ENCODE data around the gene RNASEH2A. TPM values are rescaled to one million over a fixed set of nuclear protein-coding genes. Genes with fewer than 3 reads are reported as not detected.
A peak's percentile ranks its signal among the peaks of the same experiment; 100 is the strongest.
"Not testable (repeated sequence)": the region's sequence is repeated elsewhere in the genome, so short reads cannot be mapped to it uniquely, and the experiment has no call there.

The RNASEH2A gene
- total RNA-seq, 1 donor from 2014 or later, result 37.4 TPM

DNA sequence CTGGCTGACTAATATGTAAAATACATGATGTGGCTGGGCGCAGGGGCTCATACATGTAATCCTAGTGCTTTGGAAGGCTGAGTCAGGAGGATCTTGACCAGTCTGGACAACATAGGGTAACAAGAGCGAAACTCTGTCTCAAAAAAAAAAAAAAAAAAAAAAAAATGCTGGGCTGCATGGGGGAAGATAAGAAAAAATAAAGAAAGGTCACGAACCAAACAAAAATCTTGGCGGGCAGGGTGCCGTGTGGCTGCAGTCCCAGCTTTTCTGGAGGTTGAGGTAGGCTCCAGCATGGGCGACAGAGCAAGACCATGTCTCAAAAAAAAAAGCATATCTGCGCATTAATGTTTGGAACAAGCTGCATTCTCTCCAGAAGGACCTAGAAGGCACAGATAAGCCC lies 8.7 kb downstream of the RNASEH2A start:
- Mint-ChIP-seq H3K4me1 (ENCODE audit: low read depth) (no peaks in the 10 kb centered on the region), H3K36me3 (ENCODE audit: insufficient read depth) (peaks cover 5% of the 10 kb centered on the region), H3K27ac (no peak overlapping the region), H3K4me3 (ENCODE audit: low read depth) (no peak overlapping the region), H3K27me3 (no peaks in the 10 kb centered on the region), H3K9me3 (ENCODE audit: low read depth) (no peaks in the 10 kb centered on the region)
- TF ChIP-seq, protein P1, sequence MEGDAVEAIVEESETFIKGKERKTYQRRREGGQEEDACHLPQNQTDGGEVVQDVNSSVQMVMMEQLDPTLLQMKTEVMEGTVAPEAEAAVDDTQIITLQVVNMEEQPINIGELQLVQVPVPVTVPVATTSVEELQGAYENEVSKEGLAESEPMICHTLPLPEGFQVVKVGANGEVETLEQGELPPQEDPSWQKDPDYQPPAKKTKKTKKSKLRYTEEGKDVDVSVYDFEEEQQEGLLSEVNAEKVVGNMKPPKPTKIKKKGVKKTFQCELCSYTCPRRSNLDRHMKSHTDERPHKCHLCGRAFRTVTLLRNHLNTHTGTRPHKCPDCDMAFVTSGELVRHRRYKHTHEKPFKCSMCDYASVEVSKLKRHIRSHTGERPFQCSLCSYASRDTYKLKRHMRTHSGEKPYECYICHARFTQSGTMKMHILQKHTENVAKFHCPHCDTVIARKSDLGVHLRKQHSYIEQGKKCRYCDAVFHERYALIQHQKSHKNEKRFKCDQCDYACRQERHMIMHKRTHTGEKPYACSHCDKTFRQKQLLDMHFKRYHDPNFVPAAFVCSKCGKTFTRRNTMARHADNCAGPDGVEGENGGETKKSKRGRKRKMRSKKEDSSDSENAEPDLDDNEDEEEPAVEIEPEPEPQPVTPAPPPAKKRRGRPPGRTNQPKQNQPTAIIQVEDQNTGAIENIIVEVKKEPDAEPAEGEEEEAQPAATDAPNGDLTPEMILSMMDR (IDR thresholded peaks at IDR 0.05; ENCODE audit: unreplicated experiment), result no peak
- DNase-seq (ENCODE audit: low spot score, unreplicated experiment), result no peak

DNA sequence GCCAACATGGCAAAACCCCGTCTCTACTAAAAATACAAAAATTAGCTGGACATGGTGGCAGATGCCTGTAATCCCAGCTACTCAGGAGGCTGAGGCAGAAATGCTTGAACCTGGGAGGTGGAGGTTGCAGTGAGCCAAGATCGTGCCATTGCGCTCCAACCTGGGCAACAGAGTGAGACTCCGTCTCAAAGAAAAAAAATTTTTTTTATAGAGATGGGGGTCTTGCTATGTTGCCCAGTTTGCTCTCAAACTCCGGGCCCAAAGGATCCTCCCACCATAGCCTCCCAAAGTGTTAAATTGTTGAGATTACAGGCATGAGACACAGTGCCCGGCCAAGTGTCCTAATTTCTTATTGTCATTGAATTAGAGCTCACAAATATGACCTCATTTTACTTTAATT lies 10.8 kb downstream of the RNASEH2A start:
- H3K9me3 Mint-ChIP-seq (ENCODE audit: low read depth); H3K4me1 Mint-ChIP-seq (ENCODE audit: low read depth); H3K36me3 Mint-ChIP-seq (ENCODE audit: insufficient read depth); H3K27me3 Mint-ChIP-seq; DNase-seq (ENCODE audit: low spot score, unreplicated experiment); H3K4me3 Mint-ChIP-seq (ENCODE audit: low read depth); H3K27ac Mint-ChIP-seq: not testable (repeated sequence)

DNA sequence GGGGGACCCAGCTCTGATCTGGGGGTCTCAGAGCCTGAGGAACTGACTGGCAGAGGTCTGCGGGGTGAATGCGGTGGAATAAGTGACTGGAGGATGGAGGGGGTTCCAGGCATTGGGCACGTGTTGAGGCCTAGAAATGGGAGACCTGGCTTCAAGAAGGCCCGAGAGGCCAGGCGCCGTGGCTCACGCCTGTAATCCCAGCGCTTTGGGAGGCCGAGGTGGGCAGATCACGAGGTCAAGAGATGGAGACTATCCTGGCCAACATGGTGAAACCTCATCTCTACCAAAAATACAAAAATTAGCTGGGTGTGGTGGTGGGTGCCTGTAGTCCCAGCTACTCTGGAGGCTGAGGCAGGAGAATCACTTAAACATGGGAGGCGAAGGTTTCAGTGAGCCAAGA lies 11.4 kb downstream of the RNASEH2A start:
- not testable (repeated sequence) for H3K36me3 Mint-ChIP-seq (ENCODE audit: insufficient read depth); H3K9me3 Mint-ChIP-seq (ENCODE audit: low read depth); H3K4me1 Mint-ChIP-seq (ENCODE audit: low read depth); H3K4me3 Mint-ChIP-seq (ENCODE audit: low read depth); H3K27ac Mint-ChIP-seq; DNase-seq (ENCODE audit: low spot score, unreplicated experiment); H3K27me3 Mint-ChIP-seq

DNA sequence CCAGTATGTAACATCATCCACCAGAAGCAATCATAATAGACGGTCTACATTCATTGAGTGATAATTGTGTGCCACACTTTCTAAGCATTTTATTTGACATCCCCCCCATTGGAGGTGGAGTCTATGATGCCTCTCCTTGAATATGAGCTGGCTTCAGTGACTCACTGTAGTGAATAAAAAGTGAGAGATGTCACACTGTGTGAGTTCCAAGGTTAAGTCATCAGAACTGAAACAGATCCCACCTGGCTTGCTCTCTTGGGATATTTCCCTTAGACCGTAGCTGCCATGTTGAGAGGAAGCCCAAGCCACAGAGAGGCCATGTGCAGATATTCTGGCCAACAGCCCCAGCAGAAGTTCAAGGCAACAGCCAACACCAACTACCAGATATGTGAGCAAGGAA lies 15.4 kb downstream of the RNASEH2A start:
- H3K27me3 Mint-ChIP-seq, result peaks cover 21% of the 10 kb centered on the region
- TF ChIP-seq, protein P1 (IDR thresholded peaks at IDR 0.05; ENCODE audit: unreplicated experiment), result no peak
- no peak overlapping the region for H3K4me3 Mint-ChIP-seq (ENCODE audit: low read depth)
- no peaks in the 10 kb centered on the region for H3K9me3 Mint-ChIP-seq (ENCODE audit: low read depth)
- H3K4me1 Mint-ChIP-seq (ENCODE audit: low read depth), result no peaks in the 10 kb centered on the region
- DNase-seq (ENCODE audit: low spot score, unreplicated experiment), result no peak
- no peak overlapping the region for H3K27ac Mint-ChIP-seq
- H3K36me3 Mint-ChIP-seq (ENCODE audit: insufficient read depth), result no peaks in the 10 kb centered on the region

DNA sequence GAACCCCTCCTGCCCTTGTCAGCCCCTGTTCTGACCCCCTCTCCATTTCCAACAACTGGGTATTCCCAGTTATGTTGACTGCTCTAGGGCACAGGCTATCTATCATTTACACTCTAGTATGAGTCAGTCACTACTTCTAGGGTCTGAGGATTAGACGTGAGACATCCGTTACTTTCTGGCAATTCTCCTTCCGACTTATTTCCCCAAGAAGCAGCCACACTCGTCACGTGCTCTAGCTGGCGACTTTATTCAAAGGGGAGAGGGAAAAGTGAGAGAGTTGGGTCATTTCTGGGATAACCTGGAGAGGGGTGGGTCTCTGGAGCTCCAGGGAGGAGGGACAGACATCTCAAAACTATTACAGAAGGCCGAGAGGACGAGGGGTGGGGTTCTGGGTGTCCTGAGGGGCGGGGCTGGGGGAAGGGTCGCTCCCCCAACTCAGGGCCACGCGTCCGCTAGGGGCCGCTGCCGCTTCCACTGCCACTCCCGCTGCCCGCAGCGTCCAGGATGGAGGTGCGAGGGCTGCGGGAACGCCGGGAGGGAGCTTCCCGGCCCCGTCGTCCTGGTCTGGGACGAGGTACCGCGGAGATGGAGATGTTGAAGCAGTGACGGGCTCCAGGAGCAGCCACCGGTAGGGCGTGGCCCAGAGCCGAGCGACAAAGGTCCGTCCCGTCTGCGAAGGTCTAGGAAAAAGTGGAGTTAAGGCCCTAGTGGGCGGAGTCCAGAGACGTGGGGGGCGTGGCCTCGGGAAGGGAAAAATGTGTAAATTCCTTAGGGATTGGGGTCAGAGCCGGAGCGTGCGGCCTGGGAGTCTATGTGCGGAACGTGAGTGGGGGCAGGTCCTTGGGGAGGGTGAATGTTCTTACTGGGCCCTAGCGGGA lies 19.1 kb downstream of the RNASEH2A start:
- Mint-ChIP-seq H3K9me3 (ENCODE audit: low read depth) (no peaks in the 10 kb centered on the region), H3K4me3 (ENCODE audit: low read depth) (no peak overlapping the region), H3K4me1 (ENCODE audit: low read depth) (no peaks in the 10 kb centered on the region), H3K36me3 (ENCODE audit: insufficient read depth) (no peaks in the 10 kb centered on the region), H3K27me3 (peaks cover 46% of the 10 kb centered on the region), H3K27ac (peak overlapping the region; percentile 81)
- DNase-seq (ENCODE audit: low spot score, unreplicated experiment), result peak; percentile 56
- TF ChIP-seq, protein P1 (IDR thresholded peaks at IDR 0.05; ENCODE audit: unreplicated experiment), result peak; percentile 70

DNA sequence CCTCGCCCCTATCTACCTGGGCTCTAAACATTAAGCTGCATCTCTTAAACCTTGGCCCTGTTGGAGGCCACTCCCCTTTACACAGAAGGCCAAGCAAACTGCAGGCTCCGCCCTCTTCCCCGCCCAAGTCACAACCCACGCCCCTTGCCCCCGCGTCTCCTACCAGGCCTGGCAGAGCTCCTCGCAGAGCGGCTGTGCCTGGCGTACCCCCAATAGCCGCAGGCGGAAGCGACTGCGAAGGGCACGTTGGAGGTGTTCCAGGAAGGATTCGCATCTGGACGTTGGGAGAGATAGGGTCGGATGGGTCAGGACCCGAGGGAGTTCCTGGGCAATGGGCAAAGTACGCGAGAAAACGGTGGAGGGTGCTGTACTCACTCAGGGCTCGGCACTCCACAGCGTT lies 22.1 kb downstream of the RNASEH2A start:
- no peak overlapping the region for H3K27ac Mint-ChIP-seq
- no peaks in the 10 kb centered on the region for H3K9me3 Mint-ChIP-seq (ENCODE audit: low read depth)
- H3K4me1 Mint-ChIP-seq (ENCODE audit: low read depth), result peaks cover 1% of the 10 kb centered on the region
- H3K27me3 Mint-ChIP-seq, result peaks cover 72% of the 10 kb centered on the region
- H3K36me3 Mint-ChIP-seq (ENCODE audit: insufficient read depth), result no peaks in the 10 kb centered on the region
- no peak for DNase-seq (ENCODE audit: low spot score, unreplicated experiment)
- no peak overlapping the region for H3K4me3 Mint-ChIP-seq (ENCODE audit: low read depth)
- TF ChIP-seq, protein P1 (IDR thresholded peaks at IDR 0.05; ENCODE audit: unreplicated experiment), result no peak

Data from progenitor cell of endocrine pancreas (in vitro differentiated cells).